Stomach (tissue), 19 donors: ENCODE results near the gene ZDHHC21. TPM values are rescaled to one million over a fixed set of nuclear protein-coding genes. Genes with fewer than 3 reads are reported as not detected.

Source experiments
- DNase-seq, 2 donors: peaks; one replicate each; pipeline versions ENCODE4 v3.0.0 to v3.0.0-alpha.2; 2013 to 2019
- H3K27ac ChIP-seq, 5 donors: fragments of 200-600 bp in 4 of 5; sonication (generic) in 4 of 5; one replicate each; pipeline ENCODE4 v1.5.1; 2013 to 2019; ENCODE audit warnings: mild to moderate bottlenecking in 1 of 5, moderate library complexity in 1 of 5
- H3K27me3 ChIP-seq, 3 donors: fragments of 200-600 bp; sonication (generic); one replicate each; pipeline ENCODE4 v1.5.1; 2017 to 2019; ENCODE audit warnings: mixed run types in 1 of 3
- H3K36me3 ChIP-seq, 4 donors: fragments of 200-600 bp; sonication (generic); 1 replicate in 3 of 4; 2 replicates in 1 of 4; pipeline ENCODE4 v1.5.1; 2016 to 2019
- H3K4me1 ChIP-seq, 4 donors: fragments of 200-600 bp; sonication (generic); one replicate each; pipeline ENCODE4 v1.5.1; 2016 to 2019
- H3K4me3 ChIP-seq, 4 donors: fragments of 200-600 bp; sonication (generic) in 3 of 4; one replicate each; pipeline ENCODE4 v1.5.1; 2016 to 2019; ENCODE audit warnings: mild to moderate bottlenecking in 1 of 4
- H3K9me3 ChIP-seq, 4 donors: fragments of 200-600 bp; sonication (generic); one replicate each; pipeline ENCODE4 v1.5.1; 2016 to 2019
- EP300 ChIP-seq: sonication (generic); formaldehyde crosslinking; IDR thresholded peaks from one replicate; pipeline ENCODE4 v1.6.1; 2017; ENCODE audit warnings: antibody characterized with exemption
- POLR2A ChIP-seq, 4 donors: fragments of 450-650 bp; IDR thresholded peaks; one replicate each; pipeline ENCODE4 v1.6.1; 2016; ENCODE audit warnings: antibody characterized with exemption in 4 of 4, control low read depth in 2 of 4, mild to moderate bottlenecking in 1 of 4, moderate library complexity in 1 of 4
- POLR2AphosphoS5 ChIP-seq, 3 donors: sonication (generic); formaldehyde crosslinking; IDR thresholded peaks; one replicate each; pipeline ENCODE4 v1.6.1; 2016; ENCODE audit warnings: antibody characterized with exemption in 3 of 3
- WGBS, 5 donors: extraction: QIAGEN DNeasy Blood & Tissue Kit in 3 of 5; methylation state at CpG; one replicate each; pipeline versions ENCODE4 v1.1.5 to v1.1.7; 2013 to 2018; 5-methylcytosine and 5-hydroxymethylcytosine counted together
- intact Hi-C: fragments of 100-400 bp; cut with DNase I; formaldehyde crosslinking; loops from one replicate; pipeline ENCODE4 v1.15.1; 2023; ENCODE audit warnings: low total_unique reads
- long read RNA-seq, 10 donors: transcript quantifications; one replicate each; lab custom pipeline, GENCODE V29; 2026
- polyA plus RNA-seq, 3 donors: library from polyadenylated mRNA; stranded (reverse); fragments of 200-250 nt; gene quantifications; one replicate each; pipeline ENCODE4 v1.2.3, GENCODE V29; 2013
- total RNA-seq, 5 donors: library from RNA; depleted of rRNA; stranded (reverse); fragments of >200 nt; gene quantifications; one replicate each; pipeline versions ENCODE4 v1.1.0 to v1.2.3, GENCODE V29; 2014 to 2016
- TF ChIP-seq, protein P1 (sequence below), 7 experiments: fragments of 450-650 bp in 4 of 7; fragments of 200-600 bp in 3 of 7; sonication (generic) in 3 of 7; IDR thresholded peaks; one replicate each; pipeline ENCODE4 v1.5.1; 2016 to 2019; ENCODE audit warnings: antibody characterized with exemption in 7 of 7, control low read depth in 2 of 7, mild to moderate bottlenecking in 1 of 7
- donor health status: healthy with polysubstance abuse.
- donor health status: Bipolar disorder and iron deficiency.
- donor health status: healthy.

The ZDHHC21 gene, protein sequence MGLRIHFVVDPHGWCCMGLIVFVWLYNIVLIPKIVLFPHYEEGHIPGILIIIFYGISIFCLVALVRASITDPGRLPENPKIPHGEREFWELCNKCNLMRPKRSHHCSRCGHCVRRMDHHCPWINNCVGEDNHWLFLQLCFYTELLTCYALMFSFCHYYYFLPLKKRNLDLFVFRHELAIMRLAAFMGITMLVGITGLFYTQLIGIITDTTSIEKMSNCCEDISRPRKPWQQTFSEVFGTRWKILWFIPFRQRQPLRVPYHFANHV
- total RNA-seq: 10 to 100 TPM in 2 of 5 donors, 1 to 10 TPM in 3; 4.1 to 33.4 (median 7.0) TPM
- polyA plus RNA-seq: 1 to 10 TPM; 1.2 to 3.3 (median 1.9) TPM
- long read RNA-seq, donor 1, full-length matches to known transcripts: 1 of 1 reads
- long read RNA-seq, donor 1, partial matches to known transcripts: 0 of 1 reads
- long read RNA-seq, donor 1, other reads (novel, unspliced or antisense): 0 of 1 reads
- long read RNA-seq, donor 2: 0 reads
- long read RNA-seq, donor 3, full-length matches to known transcripts: 1 of 1 reads
- long read RNA-seq, donor 3, partial matches to known transcripts: 0 of 1 reads
- long read RNA-seq, donor 3, other reads (novel, unspliced or antisense): 0 of 1 reads
- long read RNA-seq, donor 4, full-length matches to known transcripts: 1 of 1 reads
- long read RNA-seq, donor 4, partial matches to known transcripts: 0 of 1 reads
- long read RNA-seq, donor 4, other reads (novel, unspliced or antisense): 0 of 1 reads
- long read RNA-seq, donor 5, full-length matches to known transcripts: 2 of 2 reads
- long read RNA-seq, donor 5, partial matches to known transcripts: 0 of 2 reads
- long read RNA-seq, donor 5, other reads (novel, unspliced or antisense): 0 of 2 reads
- long read RNA-seq, donor 6, full-length matches to known transcripts: 2 of 7 reads
- long read RNA-seq, donor 6, partial matches to known transcripts: 5 of 7 reads
- long read RNA-seq, donor 6, other reads (novel, unspliced or antisense): 0 of 7 reads
- long read RNA-seq, donor 7: 0 reads
- long read RNA-seq, donor 8: 0 reads
- long read RNA-seq, donor 9: 0 reads
- long read RNA-seq, donor 10, full-length matches to known transcripts: 1 of 1 reads
- long read RNA-seq, donor 10, partial matches to known transcripts: 0 of 1 reads
- long read RNA-seq, donor 10, other reads (novel, unspliced or antisense): 0 of 1 reads

DNA sequence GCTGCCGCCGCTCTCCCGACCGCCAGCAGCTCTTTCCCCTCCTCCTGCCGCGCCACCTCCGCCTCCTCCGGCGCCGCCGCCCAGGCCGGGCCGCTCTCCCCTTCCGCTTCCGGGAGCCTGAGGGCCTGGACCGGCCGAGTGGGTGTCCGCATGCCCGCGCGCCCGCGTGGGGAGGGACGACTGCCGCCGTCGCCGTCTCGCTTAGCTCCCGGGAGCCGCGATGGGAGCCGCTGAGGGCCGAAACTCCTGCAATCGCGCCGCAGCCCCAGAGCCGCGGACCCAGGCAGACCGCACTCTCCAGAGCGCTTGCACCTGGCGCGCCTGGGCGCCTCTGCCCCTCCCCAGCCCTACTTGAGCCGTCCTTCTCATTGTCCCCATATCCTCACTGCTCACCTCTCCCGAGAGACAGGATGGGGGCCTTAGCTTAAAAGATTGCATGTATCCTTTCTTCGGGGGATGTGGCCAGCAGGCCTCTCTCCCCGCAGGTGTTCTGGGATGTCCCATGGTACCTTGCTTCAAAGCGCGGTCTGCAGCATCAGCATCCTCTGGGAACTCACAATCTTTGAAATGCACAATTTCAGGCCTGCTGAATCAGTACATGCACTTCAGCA lies at the start of gene ZDHHC21:
Gene ZDHHC21, minus strand, starts transcription at position 182 of the 611 bp plus-strand sequence. CDS start 19,092 bp downstream, outside the sequence.
- peak; percentile 78 to 90 for DNase-seq
- 2 to 16% (median 4%) methylated on average over 14 to 49 of the region's 50 CpGs for WGBS, 5 donors
- no peaks in the 10 kb centered on the region for H3K9me3 ChIP-seq
- H3K4me3 ChIP-seq: peak within 1 kb of the TSS; percentile 85 to 95 (median 90)
- peaks cover 0 to 28% (median 25%) of the 10 kb centered on the region in 4 donors for H3K4me1 ChIP-seq
- intact Hi-C loops: no loop called here
- peak within 1 kb of the TSS; percentile 67 to 82 (median 71) for H3K27ac ChIP-seq
- H3K27me3 ChIP-seq: peaks cover 0 to 9% (median 0%) of the 10 kb centered on the region in 3 donors
- peak; percentile 18 to 84 (median 69) for TF ChIP-seq POLR2AphosphoS5 (IDR thresholded peaks at IDR 0.05)
- TF ChIP-seq, protein P1, sequence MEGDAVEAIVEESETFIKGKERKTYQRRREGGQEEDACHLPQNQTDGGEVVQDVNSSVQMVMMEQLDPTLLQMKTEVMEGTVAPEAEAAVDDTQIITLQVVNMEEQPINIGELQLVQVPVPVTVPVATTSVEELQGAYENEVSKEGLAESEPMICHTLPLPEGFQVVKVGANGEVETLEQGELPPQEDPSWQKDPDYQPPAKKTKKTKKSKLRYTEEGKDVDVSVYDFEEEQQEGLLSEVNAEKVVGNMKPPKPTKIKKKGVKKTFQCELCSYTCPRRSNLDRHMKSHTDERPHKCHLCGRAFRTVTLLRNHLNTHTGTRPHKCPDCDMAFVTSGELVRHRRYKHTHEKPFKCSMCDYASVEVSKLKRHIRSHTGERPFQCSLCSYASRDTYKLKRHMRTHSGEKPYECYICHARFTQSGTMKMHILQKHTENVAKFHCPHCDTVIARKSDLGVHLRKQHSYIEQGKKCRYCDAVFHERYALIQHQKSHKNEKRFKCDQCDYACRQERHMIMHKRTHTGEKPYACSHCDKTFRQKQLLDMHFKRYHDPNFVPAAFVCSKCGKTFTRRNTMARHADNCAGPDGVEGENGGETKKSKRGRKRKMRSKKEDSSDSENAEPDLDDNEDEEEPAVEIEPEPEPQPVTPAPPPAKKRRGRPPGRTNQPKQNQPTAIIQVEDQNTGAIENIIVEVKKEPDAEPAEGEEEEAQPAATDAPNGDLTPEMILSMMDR (IDR thresholded peaks at IDR 0.05): no peak
- peaks cover 6 to 19% (median 17%) of the 10 kb centered on the region in 4 donors for H3K36me3 ChIP-seq

DNA sequence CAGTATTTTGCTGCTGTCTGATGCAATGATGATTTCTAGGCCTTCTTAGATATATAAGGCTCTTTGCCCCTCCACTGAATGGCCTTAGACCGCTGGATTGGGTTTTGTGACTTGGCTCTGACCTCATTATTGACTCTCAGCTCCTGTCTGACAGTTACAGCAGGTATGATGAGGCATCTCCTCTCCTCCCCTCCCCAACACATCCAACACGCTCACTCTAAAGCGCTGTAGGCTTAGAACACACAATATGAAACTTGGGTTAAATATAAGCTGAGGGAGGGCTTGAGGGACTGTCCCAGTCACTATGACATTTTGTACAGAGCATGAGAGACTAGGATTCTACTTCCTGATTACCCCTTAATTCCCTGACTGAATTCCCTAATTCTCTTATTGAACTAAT lies 48.1 kb upstream of the ZDHHC21 start:
- Histone ChIP-seq H3K9me3 (no peaks in the 10 kb centered on the region), H3K27ac (no peak overlapping the region), H3K4me3 (no peak overlapping the region), H3K27me3 (no peaks in the 10 kb centered on the region), H3K36me3 (peaks cover 0 to 3% (median 0%) of the 10 kb centered on the region in 4 donors), H3K4me1 (no peaks in the 10 kb centered on the region)
- intact Hi-C loops: no loop called here
- 80 to 87% (median 82%) methylated on average over 3 of the region's 3 CpGs for WGBS, 5 donors
- no peak for DNase-seq
- TF ChIP-seq, protein P1 (IDR thresholded peaks at IDR 0.05): no peak
- no peak for TF ChIP-seq EP300

DNA sequence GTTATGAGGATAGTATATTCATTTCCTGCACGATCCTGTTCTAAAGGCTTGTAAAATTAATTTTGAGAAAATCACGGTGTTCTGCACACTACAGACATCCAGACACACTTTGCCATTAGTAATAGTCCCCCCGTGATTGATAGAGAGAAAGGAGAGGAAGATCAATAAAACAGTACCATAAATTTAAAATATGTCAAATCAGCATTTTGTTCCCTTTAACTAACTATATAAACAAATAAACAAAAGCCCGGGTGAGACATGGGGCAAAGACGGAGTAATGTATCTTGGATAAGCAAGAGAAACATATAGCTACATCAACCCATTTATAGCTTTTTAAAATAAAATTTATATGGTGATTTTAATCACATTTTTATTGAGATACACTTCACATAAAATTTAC lies 39.9 kb upstream of the ZDHHC21 start:
- intact Hi-C loops: no loop called here
- Histone ChIP-seq H3K27me3 (no peaks in the 10 kb centered on the region), H3K9me3 (no peaks in the 10 kb centered on the region), H3K4me1 (no peaks in the 10 kb centered on the region), H3K4me3 (no peak overlapping the region), H3K36me3 (peaks cover 0 to 3% (median 0%) of the 10 kb centered on the region in 4 donors), H3K27ac (no peak overlapping the region)
- DNase-seq: no peak
- TF ChIP-seq, protein P1 (IDR thresholded peaks at IDR 0.05): no peak
- TF ChIP-seq POLR2A (IDR thresholded peaks at IDR 0.05) (no peak), EP300 (no peak), POLR2AphosphoS5 (IDR thresholded peaks at IDR 0.05) (no peak)
- WGBS, 5 donors: 73 to 90% (median 83%) methylated on average over 5 of the region's 5 CpGs
